ENCODE results near the gene TMEM151B. TPM values are rescaled to one million over a fixed set of nuclear protein-coding genes. Genes with fewer than 3 reads are reported as not detected.

The TMEM151B gene
- total and polyA plus RNA-seq, 10 donors, result 0.03 to 0.17 (median 0.11) TPM; not detected in 7

GRCh38 chr6:44251576-44252524 lies 18.4 kb upstream of the TMEM151B start:
- Histone ChIP-seq H3K27me3 (replicated peaks in 1 of 7) (no peaks in the 10 kb centered on the region), H3K4me1 (peaks cover 27 to 94% (median 74%) of the 10 kb centered on the region in 6 donors), H3K27ac (peak overlapping the region in 1 of 8 donors; percentile 8), H3K36me3 (peaks cover 10 to 80% (median 74%) of the 10 kb centered on the region in 6 donors), H3K4me3 (no peak overlapping the region), H3K9me3 (no peaks in the 10 kb centered on the region)
- TF ChIP-seq POLR2A (IDR thresholded peaks at IDR 0.05) (no peak), CTCF (IDR thresholded peaks at IDR 0.05 in 8 of 11, conservative IDR thresholded peaks at IDR 0.05 in 3 of 11) (no peak), POLR2AphosphoS5 (IDR thresholded peaks at IDR 0.05) (no peak)
- DNase-seq, result peak; percentile 57
- intact Hi-C loops (cut with DNase I; ENCODE audit: low total_unique reads), result no loop called here
- WGBS, 5 donors, result 86 to 92% (median 90%) methylated on average over 14 of the region's 14 CpGs

GRCh38 chr6:44253307-44254101 lies 16.7 kb upstream of the TMEM151B start:
- no peaks in the 10 kb centered on the region for H3K9me3 ChIP-seq
- TF ChIP-seq POLR2A (IDR thresholded peaks at IDR 0.05), result no peak
- peak in 9 of 11 experiments; percentile 15 to 60 (median 46) for TF ChIP-seq CTCF (IDR thresholded peaks at IDR 0.05 in 8 of 11, conservative IDR thresholded peaks at IDR 0.05 in 3 of 11)
- no peak for TF ChIP-seq POLR2AphosphoS5 (IDR thresholded peaks at IDR 0.05)
- peaks cover 10 to 82% (median 76%) of the 10 kb centered on the region in 6 donors for H3K36me3 ChIP-seq
- WGBS, 5 donors, result 55 to 72% (median 66%) methylated on average over 10 of the region's 10 CpGs
- DNase-seq, result peak; percentile 75
- no peak overlapping the region for H3K4me3 ChIP-seq
- H3K27me3 ChIP-seq (replicated peaks in 1 of 7), result no peaks in the 10 kb centered on the region
- H3K4me1 ChIP-seq, result peaks cover 30 to 98% (median 81%) of the 10 kb centered on the region in 6 donors
- H3K27ac ChIP-seq, result peak overlapping the region in 1 of 8 donors; percentile 5
- intact Hi-C loops (cut with DNase I; ENCODE audit: low total_unique reads), result no loop called here

GRCh38 chr6:44254191-44255104 lies 15.8 kb upstream of the TMEM151B start:
- Histone ChIP-seq H3K4me3 (no peak overlapping the region), H3K9me3 (no peaks in the 10 kb centered on the region), H3K27ac (peak overlapping the region in 3 of 8 donors; percentile 5 to 98 (median 96)), H3K4me1 (peaks cover 24 to 98% (median 81%) of the 10 kb centered on the region in 6 donors), H3K27me3 (replicated peaks in 1 of 7) (no peaks in the 10 kb centered on the region), H3K36me3 (peaks cover 7 to 82% (median 75%) of the 10 kb centered on the region in 6 donors)
- TF ChIP-seq POLR2AphosphoS5 (IDR thresholded peaks at IDR 0.05), result peak in 1 of 3 donors; percentile 39
- no peak for TF ChIP-seq CTCF (IDR thresholded peaks at IDR 0.05 in 8 of 11, conservative IDR thresholded peaks at IDR 0.05 in 3 of 11)
- TF ChIP-seq POLR2A (IDR thresholded peaks at IDR 0.05), result no peak
- intact Hi-C loops (cut with DNase I; ENCODE audit: low total_unique reads), result no loop called here
- 70 to 87% (median 82%) methylated on average over 12 of the region's 12 CpGs for WGBS, 5 donors
- peak; percentile 66 for DNase-seq

Data from spleen (tissue), 11 donors.